Trophoblast cell (in vitro differentiated cells and primary cell): ENCODE data around the gene LRRC3.

Source experiments
- DNase-seq, 2 donors: peaks; one replicate each; pipeline ENCODE4 v3.0.0-alpha.2; 2016
- H2AFZ ChIP-seq: 2 replicates; pipeline ENCODE4 v1.6.1; 2013; ENCODE audit warnings: low read length, moderate library complexity, mild to moderate bottlenecking; ENCODE audit not compliant: insufficient read depth, poor library complexity
- H2AK5ac ChIP-seq: 2 replicates; pipeline ENCODE4 v1.6.1; 2013; ENCODE audit warnings: mild to moderate bottlenecking, low read length
- H2BK120ac ChIP-seq: 2 replicates; pipeline ENCODE4 v1.6.1; 2013; ENCODE audit warnings: low read length, mild to moderate bottlenecking, moderate library complexity; ENCODE audit not compliant: insufficient read depth, poor library complexity
- H2BK12ac ChIP-seq: 2 replicates; pipeline ENCODE4 v1.6.1; 2013; ENCODE audit warnings: mild to moderate bottlenecking, low read length, moderate library complexity
- H2BK5ac ChIP-seq: 2 replicates; pipeline ENCODE4 v1.6.1; 2013; ENCODE audit warnings: low read length, low read depth, moderate library complexity, mild to moderate bottlenecking; ENCODE audit not compliant: poor library complexity
- H3K14ac ChIP-seq: 2 replicates; pipeline ENCODE4 v1.6.1; 2013; ENCODE audit warnings: mild to moderate bottlenecking, low read length
- H3K18ac ChIP-seq: 2 replicates; pipeline ENCODE4 v1.6.1; 2013; ENCODE audit warnings: mild to moderate bottlenecking, low read length
- H3K23ac ChIP-seq: 2 replicates; pipeline ENCODE4 v1.6.1; 2013; ENCODE audit warnings: low read length
- H3K27ac ChIP-seq: 2 replicates; pipeline ENCODE4 v1.5.1; 2013; ENCODE audit warnings: low read depth, mild to moderate bottlenecking, inconsistent platforms, low read length, moderate library complexity
- H3K27me3 ChIP-seq: 2 replicates; pipeline ENCODE4 v1.6.1; 2013; ENCODE audit warnings: inconsistent platforms, mild to moderate bottlenecking, low read length, moderate library complexity; ENCODE audit not compliant: insufficient read depth
- H3K36me3 ChIP-seq, 2 experiments: 1 replicate in 1 of 2; 2 replicates in 1 of 2; pipeline ENCODE4 v1.6.1; 2013; ENCODE audit warnings: low read length in 2 of 2, mild to moderate bottlenecking in 2 of 2, moderate library complexity in 1 of 2; ENCODE audit not compliant: insufficient read depth in 2 of 2, control insufficient read depth in 1 of 2
- H3K4ac ChIP-seq: 2 replicates; pipeline ENCODE4 v1.6.1; 2013; ENCODE audit warnings: low read depth, mild to moderate bottlenecking, low read length, moderate library complexity
- H3K4me1 ChIP-seq, 2 experiments: 1 replicate in 1 of 2; 2 replicates in 1 of 2; pipeline ENCODE4 v1.6.1; 2013; ENCODE audit warnings: low read length in 2 of 2, mild to moderate bottlenecking in 2 of 2, moderate library complexity in 1 of 2; ENCODE audit not compliant: insufficient read depth in 2 of 2, control insufficient read depth in 1 of 2
- H3K4me2 ChIP-seq: 2 replicates; pipeline ENCODE4 v1.6.1; 2013; ENCODE audit warnings: inconsistent platforms, mild to moderate bottlenecking, low read length, moderate library complexity
- H3K4me3 ChIP-seq: 2 replicates; pipeline ENCODE4 v1.5.1; 2013; ENCODE audit warnings: mild to moderate bottlenecking, low read depth, low read length, inconsistent platforms
- H3K79me1 ChIP-seq: one replicate; pipeline ENCODE4 v1.6.1; 2013; ENCODE audit warnings: low read length
- H3K79me2 ChIP-seq: 2 replicates; pipeline ENCODE4 v1.6.1; 2013; ENCODE audit warnings: low read length, mild to moderate bottlenecking; ENCODE audit not compliant: control insufficient read depth, insufficient read depth, poor library complexity
- H3K9ac ChIP-seq: 2 replicates; pipeline ENCODE4 v1.6.1; 2013; ENCODE audit warnings: mild to moderate bottlenecking, low read length
- H3K9me3 ChIP-seq: 2 replicates; pipeline ENCODE4 v1.6.1; 2013; ENCODE audit warnings: low read depth, mild to moderate bottlenecking, control low read depth, inconsistent platforms, low read length; ENCODE audit not compliant: insufficient read depth
- H4K12ac ChIP-seq: 2 replicates; pipeline ENCODE4 v1.6.1; 2013; ENCODE audit warnings: low read depth, mild to moderate bottlenecking, low read length, moderate library complexity
- H4K8ac ChIP-seq: 2 replicates; pipeline ENCODE4 v1.6.1; 2013; ENCODE audit warnings: low read depth, mild to moderate bottlenecking, low read length, moderate library complexity
- H4K91ac ChIP-seq: one replicate; pipeline ENCODE4 v1.6.1; 2013; ENCODE audit warnings: low read depth, mild to moderate bottlenecking, low read length, moderate library complexity
- WGBS: extraction: QIAGEN DNeasy Blood & Tissue Kit; methylation state at CpG from one replicate; pipeline ENCODE4 v1.1.7; 2013; ENCODE audit warnings: missing lambda C conversion rate; ENCODE audit not compliant: insufficient read length, insufficient coverage; ENCODE audit errors: extremely low coverage; 5-methylcytosine and 5-hydroxymethylcytosine counted together

LRRC3 gene

DNA sequence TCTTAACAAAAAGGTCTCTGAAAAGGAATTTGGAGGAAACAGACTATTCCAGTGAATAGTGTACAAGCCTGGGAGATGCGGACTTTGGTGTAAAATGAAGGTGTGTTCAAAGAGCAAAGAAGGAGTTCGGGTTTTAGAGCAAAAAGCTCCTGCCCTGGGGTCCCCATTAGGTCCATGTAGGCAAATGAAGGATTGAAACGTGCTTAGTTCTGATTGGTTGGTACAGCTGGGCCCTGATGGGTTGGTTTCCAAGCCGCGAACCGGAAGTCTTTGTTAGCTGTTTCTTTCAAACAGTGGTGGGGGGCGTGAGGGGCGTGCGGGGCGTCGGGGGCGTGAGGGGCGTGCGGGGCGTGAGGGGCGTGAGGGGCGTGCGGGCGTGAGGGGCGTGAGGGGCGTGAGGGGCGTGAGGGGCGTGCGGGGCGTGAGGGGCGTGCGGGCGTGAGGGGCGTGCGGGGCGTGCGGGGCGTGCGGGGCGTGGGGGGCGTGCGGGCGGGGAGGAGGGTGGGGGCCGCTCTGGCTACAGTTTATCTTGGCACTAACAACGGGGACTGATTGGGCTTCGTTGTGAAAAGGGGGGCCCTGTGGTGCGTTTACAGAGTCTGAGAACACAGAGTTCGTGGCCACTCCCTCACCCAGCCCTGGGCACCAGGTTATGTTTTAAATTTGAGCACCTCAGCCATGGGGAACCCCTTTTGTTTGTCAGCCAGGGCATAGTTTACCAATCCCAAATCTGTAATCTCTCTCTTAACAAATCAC is 29.4 kb downstream of the LRRC3 start:
- H4K91ac ChIP-seq = no peak overlapping the region
- no peak overlapping the region for H3K14ac ChIP-seq
- H3K18ac ChIP-seq = no peak overlapping the region
- no peak overlapping the region for H4K8ac ChIP-seq
- no peak overlapping the region for H2BK120ac ChIP-seq
- no peak overlapping the region for H2BK5ac ChIP-seq
- no peaks in the 10 kb centered on the region for H3K79me2 ChIP-seq
- H3K36me3 ChIP-seq = no peaks in the 10 kb centered on the region
- no peaks in the 10 kb centered on the region for H3K9me3 ChIP-seq
- peak in 1 of 2 donors; percentile 0 for DNase-seq
- no peak overlapping the region for H3K23ac ChIP-seq
- H2AFZ ChIP-seq = no peak overlapping the region
- no peak overlapping the region for H3K4me2 ChIP-seq
- no peak overlapping the region for H2AK5ac ChIP-seq
- no CpG with 5 or more reads among the region's 43 CpGs for WGBS
- no peaks in the 10 kb centered on the region for H3K27me3 ChIP-seq
- no peak overlapping the region for H2BK12ac ChIP-seq
- H3K9ac ChIP-seq = no peak overlapping the region
- H3K27ac ChIP-seq = no peak overlapping the region
- peaks cover 2 to 7% of the 10 kb centered on the region in 2 experiments for H3K4me1 ChIP-seq
- H4K12ac ChIP-seq = no peak overlapping the region
- no peak overlapping the region for H3K4me3 ChIP-seq
- H3K79me1 ChIP-seq = peaks cover 6% of the 10 kb centered on the region
- H3K4ac ChIP-seq = no peak overlapping the region

DNA sequence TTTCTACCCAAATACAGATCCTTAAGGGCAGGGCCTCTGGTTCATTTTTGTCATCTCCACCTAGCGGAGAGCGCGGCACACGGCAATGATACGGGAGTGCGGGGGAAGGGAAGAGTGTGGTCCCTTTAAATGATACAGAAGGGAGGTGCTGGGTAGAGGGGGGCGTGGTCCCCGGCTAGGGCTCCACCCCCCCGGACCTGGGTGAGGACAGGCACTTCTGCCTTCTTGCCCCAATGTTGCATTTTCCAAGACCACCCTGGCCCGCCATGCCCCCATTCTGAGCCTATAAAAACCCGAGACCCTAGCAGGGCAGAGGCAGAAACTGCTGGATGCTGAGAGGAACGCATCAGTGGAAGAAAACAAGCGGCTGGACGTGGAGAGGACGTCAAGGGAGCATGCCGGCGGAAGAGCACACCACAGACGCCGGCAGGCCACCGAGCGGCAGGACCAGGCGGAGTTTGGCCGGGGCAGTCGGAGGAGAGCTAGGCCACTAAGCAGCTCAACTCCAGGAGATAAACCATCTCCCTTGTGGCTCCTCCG is 30.0 kb downstream of the LRRC3 start:
- no peak overlapping the region for H3K18ac ChIP-seq
- no peaks in the 10 kb centered on the region for H3K27me3 ChIP-seq
- H3K36me3 ChIP-seq = no peaks in the 10 kb centered on the region
- no peak overlapping the region for H3K4ac ChIP-seq
- no peaks in the 10 kb centered on the region for H3K9me3 ChIP-seq
- peaks cover 6% of the 10 kb centered on the region for H3K79me1 ChIP-seq
- no peak overlapping the region for H3K14ac ChIP-seq
- no peak overlapping the region for H2AK5ac ChIP-seq
- H4K12ac ChIP-seq = no peak overlapping the region
- H3K79me2 ChIP-seq = no peaks in the 10 kb centered on the region
- no CpG with 5 or more reads among the region's 25 CpGs for WGBS
- H2BK12ac ChIP-seq = no peak overlapping the region
- H3K9ac ChIP-seq = no peak overlapping the region
- peaks cover 2 to 7% of the 10 kb centered on the region in 2 experiments for H3K4me1 ChIP-seq
- H3K4me3 ChIP-seq = peak overlapping the region; percentile 13
- H4K91ac ChIP-seq = peak overlapping the region; percentile 27
- peak overlapping the region; percentile 23 for H4K8ac ChIP-seq
- no peak overlapping the region for H2BK120ac ChIP-seq
- no peak overlapping the region for H3K27ac ChIP-seq
- DNase-seq = peak in 1 of 2 donors; percentile 42
- no peak overlapping the region for H3K23ac ChIP-seq
- H3K4me2 ChIP-seq = peak overlapping the region; percentile 17
- no peak overlapping the region for H2BK5ac ChIP-seq
- peak overlapping the region; percentile 1 for H2AFZ ChIP-seq

DNA sequence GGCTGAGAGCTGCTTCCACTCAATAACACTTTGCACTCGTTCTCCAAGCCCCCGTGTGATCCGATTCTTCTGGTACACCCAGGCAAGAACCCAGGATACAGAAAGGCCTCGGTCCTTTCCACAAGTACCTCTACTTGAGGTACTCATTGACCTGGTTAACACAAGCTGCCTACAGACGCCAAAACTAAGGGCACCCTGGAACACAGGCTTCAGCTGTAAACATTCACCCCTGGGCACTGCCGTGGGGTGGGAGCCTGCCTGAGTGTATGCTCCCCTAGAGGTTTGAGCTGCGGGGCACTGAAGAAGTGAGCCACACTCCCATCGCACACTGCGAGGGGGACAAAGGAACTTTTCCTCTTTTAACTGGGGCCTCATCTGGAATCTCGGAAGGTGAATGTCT is 30.5 kb downstream of the LRRC3 start:
- Histone ChIP-seq H3K23ac (no peak overlapping the region), H3K4ac (no peak overlapping the region), H4K91ac (peak overlapping the region; percentile 27), H3K9me3 (no peaks in the 10 kb centered on the region), H3K4me1 (peaks cover 2 to 7% of the 10 kb centered on the region in 2 experiments), H2AFZ (no peak overlapping the region), H2BK5ac (no peak overlapping the region), H3K79me2 (no peaks in the 10 kb centered on the region), H4K8ac (peak overlapping the region; percentile 23), H2BK12ac (no peak overlapping the region), H3K36me3 (no peaks in the 10 kb centered on the region), H3K9ac (no peak overlapping the region), H2BK120ac (no peak overlapping the region), H2AK5ac (no peak overlapping the region), H3K4me3 (no peak overlapping the region), H3K79me1 (peaks cover 6% of the 10 kb centered on the region), H3K4me2 (peak overlapping the region; percentile 17), H4K12ac (no peak overlapping the region), H3K14ac (no peak overlapping the region), H3K18ac (no peak overlapping the region), H3K27ac (no peak overlapping the region), H3K27me3 (no peaks in the 10 kb centered on the region)
- no CpG with 5 or more reads among the region's 10 CpGs for WGBS
- DNase-seq = no peak

DNA sequence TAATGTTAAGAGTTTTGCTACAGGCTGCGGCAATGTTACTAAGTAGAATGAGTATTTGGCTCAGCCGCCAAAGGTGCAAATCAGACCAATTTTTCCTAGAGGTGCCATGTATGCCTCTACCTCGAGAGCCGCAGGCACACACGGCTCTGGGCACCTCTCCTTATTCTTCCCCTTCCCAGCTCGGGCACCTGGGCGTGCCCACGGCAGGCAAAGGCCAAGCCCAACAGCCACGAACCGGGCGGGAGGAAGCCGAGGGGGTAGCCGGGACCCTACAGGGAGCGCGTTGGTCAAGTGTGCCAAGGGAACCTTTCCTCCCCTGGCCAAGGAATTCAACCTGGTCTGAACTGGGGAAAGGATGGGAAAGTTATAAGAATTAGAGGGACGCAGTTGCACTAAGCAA is 31.0 kb downstream of the LRRC3 start:
- H3K4me1 ChIP-seq = peaks cover 2 to 7% of the 10 kb centered on the region in 2 experiments
- no peak overlapping the region for H2BK120ac ChIP-seq
- no peak overlapping the region for H4K91ac ChIP-seq
- no peaks in the 10 kb centered on the region for H3K27me3 ChIP-seq
- H3K79me2 ChIP-seq = no peaks in the 10 kb centered on the region
- no peak for DNase-seq
- H2BK12ac ChIP-seq = no peak overlapping the region
- H3K27ac ChIP-seq = no peak overlapping the region
- no peak overlapping the region for H2AK5ac ChIP-seq
- H3K4ac ChIP-seq = no peak overlapping the region
- WGBS = no CpG with 5 or more reads among the region's 16 CpGs
- no peak overlapping the region for H3K14ac ChIP-seq
- H3K23ac ChIP-seq = no peak overlapping the region
- no peak overlapping the region for H3K4me2 ChIP-seq
- no peak overlapping the region for H3K9ac ChIP-seq
- no peaks in the 10 kb centered on the region for H3K36me3 ChIP-seq
- H2BK5ac ChIP-seq = no peak overlapping the region
- no peaks in the 10 kb centered on the region for H3K9me3 ChIP-seq
- no peak overlapping the region for H3K4me3 ChIP-seq
- H3K18ac ChIP-seq = no peak overlapping the region
- no peak overlapping the region for H4K12ac ChIP-seq
- H4K8ac ChIP-seq = no peak overlapping the region
- H2AFZ ChIP-seq = no peak overlapping the region
- peaks cover 6% of the 10 kb centered on the region for H3K79me1 ChIP-seq
